HepG2 (cell line): ENCODE data around the gene EZH1. TPM values are rescaled to one million over a fixed set of nuclear protein-coding genes. Genes with fewer than 3 reads are reported as not detected.

Experiments
- AKNA ChIP-seq: sonication (generic); formaldehyde crosslinking; IDR thresholded peaks from 2 replicates; pipeline ENCODE4 v1.4.0; 2020; ENCODE audit warnings: missing genetic modification reagents, borderline replicate concordance
- ARNTL ChIP-seq: sonication (generic); formaldehyde crosslinking; IDR thresholded peaks from 2 replicates; pipeline ENCODE4 v1.4.0; 2020; ENCODE audit warnings: mild to moderate bottlenecking, missing genetic modification reagents
- CHD2 ChIP-seq: IDR thresholded peaks from 2 replicates; pipeline ENCODE4 v1.6.1; 2011; ENCODE audit warnings: low read depth, low read length, improper control_type of control experiment
- DMTF1 ChIP-seq: sonication (generic); formaldehyde crosslinking; IDR thresholded peaks from 2 replicates; pipeline ENCODE4 v1.4.0; 2020; ENCODE audit warnings: mild to moderate bottlenecking, missing genetic modification reagents
- FUBP1 ChIP-seq: sonication (generic); formaldehyde crosslinking; IDR thresholded peaks from 2 replicates; pipeline ENCODE4 v1.5.1; 2020; ENCODE audit warnings: missing genetic modification reagents, mild to moderate bottlenecking, borderline replicate concordance
- HNRNPK ChIP-seq: fragments of 200-400 bp; formaldehyde crosslinking; IDR thresholded peaks from 2 replicates; pipeline ENCODE4 v1.6.1; 2018; ENCODE audit warnings: low read length, low read depth, moderate library complexity, mild to moderate bottlenecking; ENCODE audit not compliant: poor library complexity, severe bottlenecking
- MLLT10 ChIP-seq: sonication (generic); formaldehyde crosslinking; IDR thresholded peaks from 2 replicates; pipeline ENCODE4 v1.4.0; 2020; ENCODE audit warnings: missing genetic modification reagents
- PBX2 ChIP-seq: IDR thresholded peaks from 2 replicates; pipeline ENCODE4 v1.6.1; 2016; ENCODE audit warnings: control low read depth
- ZNF18 ChIP-seq: sonication (generic); formaldehyde crosslinking; IDR thresholded peaks from 2 replicates; pipeline ENCODE4 v1.8.0; 2022; ENCODE audit warnings: mild to moderate bottlenecking, missing genetic modification reagents; ENCODE audit not compliant: insufficient replicate concordance
- ZNF225 ChIP-seq: sonication (generic); formaldehyde crosslinking; IDR thresholded peaks from 2 replicates; pipeline ENCODE4 v1.4.0; 2020; ENCODE audit warnings: mild to moderate bottlenecking, missing genetic modification reagents
- ZNF260 ChIP-seq: sonication (generic); formaldehyde crosslinking; IDR thresholded peaks from 2 replicates; pipeline ENCODE4 v1.4.0; 2020; ENCODE audit warnings: missing genetic modification reagents, low read depth, mild to moderate bottlenecking, borderline replicate concordance
- ZNF788 ChIP-seq: sonication (generic); formaldehyde crosslinking; IDR thresholded peaks from 2 replicates; pipeline ENCODE4 v1.5.0; 2020; ENCODE audit warnings: mild to moderate bottlenecking, missing genetic modification reagents, borderline replicate concordance
- ZNF883 ChIP-seq: sonication (generic); formaldehyde crosslinking; IDR thresholded peaks from 2 replicates; pipeline ENCODE4 v1.5.1; 2020; ENCODE audit warnings: mild to moderate bottlenecking, missing genetic modification reagents; ENCODE audit errors: not compliant biosample characterization
- polyA plus RNA-seq, 8 experiments: library from polyadenylated mRNA; depleted of rRNA in 3 of 8; stranded (reverse) in 7 of 8; unstranded in 1 of 8; fragments of >200 nt; fragmentation: Illumina TruSeq in 4 of 8; extraction: Trizol in 4 of 8; gene quantifications; 2 replicates each; pipeline versions ENCODE4 v1.2.1 to v1.2.3, GENCODE V29; 2011 to 2016; ENCODE audit warnings: low read depth in 4 of 8, missing spikeins in 1 of 8, mixed read lengths in 1 of 8; ENCODE audit not compliant: insufficient read depth in 1 of 8
- total RNA-seq, 5 experiments: library from RNA; depleted of rRNA; stranded (reverse); fragments of >200 nt; fragmentation: Illumina TruSeq; extraction: Trizol; gene quantifications; 2 replicates each; pipeline ENCODE4 v1.2.3, GENCODE V29; 2016; ENCODE audit warnings: low read depth in 1 of 5
- TF ChIP-seq, protein P1 (sequence below): sonication (generic); formaldehyde crosslinking; IDR thresholded peaks from 2 replicates; pipeline ENCODE4 v1.4.0; 2020; ENCODE audit warnings: missing genetic modification reagents

Gene EZH1
- total and polyA plus RNA-seq, 2 of the 13 experiments (the other 11 are each of a cell fraction or from before 2014, with no cell fraction given) = 11.6 to 24.0 TPM

DNA sequence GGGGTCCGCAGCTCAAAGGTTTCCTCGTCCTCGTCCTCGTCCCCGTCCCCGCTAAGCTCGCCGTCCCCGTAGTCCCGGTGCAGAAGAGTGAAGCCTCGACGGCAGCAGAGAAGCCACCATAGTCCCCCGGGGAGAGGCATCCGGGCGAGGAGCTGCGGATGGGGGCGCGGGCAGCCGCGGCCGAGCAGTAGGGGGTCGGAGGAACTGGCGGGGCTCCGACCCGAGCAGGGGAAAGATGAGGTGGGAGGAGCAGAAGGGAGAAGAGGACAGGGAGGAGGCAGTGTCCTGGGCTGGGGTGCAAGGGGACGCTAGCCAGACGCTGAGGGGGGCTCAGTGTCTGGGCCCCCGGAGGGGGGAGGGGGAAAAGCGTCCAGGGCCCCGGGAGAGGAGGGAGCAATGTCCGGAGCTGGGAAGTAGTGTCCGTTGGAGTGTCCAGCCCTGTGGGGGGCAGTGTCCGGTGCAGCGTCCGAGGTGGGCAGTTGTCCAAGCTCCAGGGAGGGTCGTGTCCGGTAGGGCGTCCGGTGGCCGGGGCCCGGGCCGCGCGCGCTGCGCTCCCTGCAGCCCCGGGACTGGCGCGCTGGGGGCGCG is 68.3 kb downstream of the EZH1 start, which contains the start of gene PLEKHH3 (continued):
- TF ChIP-seq AKNA (CRISPR knock-in tag) = no peak
- TF ChIP-seq ZNF260 = no peak
- TF ChIP-seq ZNF18 = no peak
- TF ChIP-seq CHD2 = 0 out of 2 replicates have a peak, but pooled peaks have one; percentile 20
- no peak for TF ChIP-seq MLLT10 (CRISPR knock-in tag)
- TF ChIP-seq ARNTL = 0 out of 2 replicates have a peak, but pooled peaks have one; percentile 15
- TF ChIP-seq HNRNPK = peak; percentile 47
- no peak for TF ChIP-seq ZNF225 (CRISPR knock-in tag)
- TF ChIP-seq DMTF1 (CRISPR knock-in tag) = no peak; the same call in 1 of the 2 replicates
- TF ChIP-seq, protein P1, sequence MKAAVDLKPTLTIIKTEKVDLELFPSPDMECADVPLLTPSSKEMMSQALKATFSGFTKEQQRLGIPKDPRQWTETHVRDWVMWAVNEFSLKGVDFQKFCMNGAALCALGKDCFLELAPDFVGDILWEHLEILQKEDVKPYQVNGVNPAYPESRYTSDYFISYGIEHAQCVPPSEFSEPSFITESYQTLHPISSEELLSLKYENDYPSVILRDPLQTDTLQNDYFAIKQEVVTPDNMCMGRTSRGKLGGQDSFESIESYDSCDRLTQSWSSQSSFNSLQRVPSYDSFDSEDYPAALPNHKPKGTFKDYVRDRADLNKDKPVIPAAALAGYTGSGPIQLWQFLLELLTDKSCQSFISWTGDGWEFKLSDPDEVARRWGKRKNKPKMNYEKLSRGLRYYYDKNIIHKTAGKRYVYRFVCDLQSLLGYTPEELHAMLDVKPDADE (CRISPR knock-in tag) = 0 out of 2 replicates have a peak, but pooled peaks have one; percentile 68
- TF ChIP-seq PBX2 (CRISPR knock-in tag) = no peak
- TF ChIP-seq FUBP1 (CRISPR knock-in tag) = 0 out of 2 replicates have a peak, but pooled peaks have one; percentile 66
- peak; percentile 89 for TF ChIP-seq ZNF883 (CRISPR knock-in tag)
- no peak; the same call in 1 of the 2 replicates for TF ChIP-seq ZNF788 (CRISPR knock-in tag)
